ENCODE measurements around the gene PRKAB2. TPM values are rescaled to one million over a fixed set of nuclear protein-coding genes. Genes with fewer than 3 reads are reported as not detected.

Gene PRKAB2
- total RNA-seq, 1 experiment from 2014 or later = 17.8 TPM

DNA sequence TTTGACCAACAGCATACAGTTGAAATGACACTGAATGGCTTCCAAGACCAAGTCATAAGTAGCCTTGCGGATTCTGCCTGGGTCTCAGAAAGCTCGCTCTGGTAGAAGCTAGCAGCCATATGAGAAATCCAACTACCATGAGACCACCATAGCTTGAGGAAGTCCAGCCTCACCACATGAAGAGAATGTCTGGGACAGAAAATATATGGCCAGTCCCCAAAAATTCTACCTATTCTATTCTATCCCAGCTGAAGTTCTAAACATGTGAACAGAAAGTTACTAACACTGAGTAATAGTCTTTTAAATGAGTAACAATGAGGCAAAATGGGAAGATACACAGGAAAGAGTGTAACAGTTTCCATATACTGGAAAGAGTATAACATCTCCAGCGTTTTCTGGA is 43.9 kb upstream of the PRKAB2 start:
- TF ChIP-seq, protein P1, sequence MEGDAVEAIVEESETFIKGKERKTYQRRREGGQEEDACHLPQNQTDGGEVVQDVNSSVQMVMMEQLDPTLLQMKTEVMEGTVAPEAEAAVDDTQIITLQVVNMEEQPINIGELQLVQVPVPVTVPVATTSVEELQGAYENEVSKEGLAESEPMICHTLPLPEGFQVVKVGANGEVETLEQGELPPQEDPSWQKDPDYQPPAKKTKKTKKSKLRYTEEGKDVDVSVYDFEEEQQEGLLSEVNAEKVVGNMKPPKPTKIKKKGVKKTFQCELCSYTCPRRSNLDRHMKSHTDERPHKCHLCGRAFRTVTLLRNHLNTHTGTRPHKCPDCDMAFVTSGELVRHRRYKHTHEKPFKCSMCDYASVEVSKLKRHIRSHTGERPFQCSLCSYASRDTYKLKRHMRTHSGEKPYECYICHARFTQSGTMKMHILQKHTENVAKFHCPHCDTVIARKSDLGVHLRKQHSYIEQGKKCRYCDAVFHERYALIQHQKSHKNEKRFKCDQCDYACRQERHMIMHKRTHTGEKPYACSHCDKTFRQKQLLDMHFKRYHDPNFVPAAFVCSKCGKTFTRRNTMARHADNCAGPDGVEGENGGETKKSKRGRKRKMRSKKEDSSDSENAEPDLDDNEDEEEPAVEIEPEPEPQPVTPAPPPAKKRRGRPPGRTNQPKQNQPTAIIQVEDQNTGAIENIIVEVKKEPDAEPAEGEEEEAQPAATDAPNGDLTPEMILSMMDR (conservative IDR thresholded peaks at IDR 0.05) = no peak
- H3K4me3 Mint-ChIP-seq = no peak overlapping the region
- H4K20me1 ChIP-seq (ENCODE audit: control insufficient read depth, insufficient read depth, insufficient read length) = no peaks in the 10 kb centered on the region
- H3K4me1 ChIP-seq (ENCODE audit: insufficient read depth, low read length) = no peaks in the 10 kb centered on the region
- no peak overlapping the region for H4K91ac ChIP-seq (ENCODE audit: insufficient read length, low read depth, low read length)
- H2AK5ac ChIP-seq (ENCODE audit: insufficient read length, low read length) = no peak overlapping the region
- H2BK15ac ChIP-seq (ENCODE audit: low read depth, low read length) = no peak overlapping the region
- H3K4ac ChIP-seq (ENCODE audit: low read depth, low read length) = no peak overlapping the region
- H3K79me1 ChIP-seq (ENCODE audit: insufficient read depth, low read depth, low read length, poor library complexity, severe bottlenecking) = no peaks in the 10 kb centered on the region
- no peak overlapping the region for H2BK5ac ChIP-seq (ENCODE audit: insufficient read length, low read length)
- no peak for DNase-seq
- no peak overlapping the region for H3K23ac ChIP-seq (ENCODE audit: insufficient read length, low read depth, low read length)
- no peak overlapping the region for H4K8ac ChIP-seq (replicated peaks; ENCODE audit: insufficient read length, low read depth, low read length)
- H2AFZ ChIP-seq (ENCODE audit: low read length) = no peak overlapping the region
- H2BK12ac ChIP-seq (ENCODE audit: insufficient read length, low read depth, low read length) = no peak overlapping the region
- no peak overlapping the region for H3K9ac ChIP-seq (ENCODE audit: extremely low read depth, insufficient read length, low read length)
- no peaks in the 10 kb centered on the region for H3K27me3 ChIP-seq (ENCODE audit: insufficient read depth, low read length)
- no CpG with 5 or more reads among the region's 3 CpGs for WGBS (ENCODE audit: extremely low coverage, insufficient read length, low lambda C conversion rate)
- no peaks in the 10 kb centered on the region for H3K27me3 Mint-ChIP-seq (ENCODE audit: low read depth)
- no peaks in the 10 kb centered on the region for H3K9me3 ChIP-seq (ENCODE audit: control insufficient read depth, low read depth, low read length)
- no peak overlapping the region for H3K18ac ChIP-seq (ENCODE audit: insufficient read length, low read depth, low read length)
- no peak overlapping the region for H3T11ph ChIP-seq (ENCODE audit: low read length)
- no peaks in the 10 kb centered on the region for H3K36me3 Mint-ChIP-seq (ENCODE audit: insufficient read depth in 1 of 3, low read depth in 3 of 3)
- H3K23me2 ChIP-seq (ENCODE audit: insufficient read length, low read depth, low read length, poor library complexity, severe bottlenecking) = no peaks in the 10 kb centered on the region
- no peaks in the 10 kb centered on the region for H3K9me3 Mint-ChIP-seq
- H2BK20ac ChIP-seq (ENCODE audit: low read depth, low read length, poor library complexity, severe bottlenecking) = no peak overlapping the region
- H3K4me1 Mint-ChIP-seq = peaks cover 2 to 4% of the 10 kb centered on the region in 2 experiments; a peak in 1 of 4 replicates
- no peaks in the 10 kb centered on the region for H3K79me2 ChIP-seq (ENCODE audit: insufficient read depth, low read length)
- no peak overlapping the region for H4K5ac ChIP-seq (ENCODE audit: insufficient read length, low read depth, low read length)
- no peak overlapping the region for H2BK120ac ChIP-seq (ENCODE audit: low read depth, low read length, poor library complexity, severe bottlenecking)
- no peak overlapping the region for H3K56ac ChIP-seq (ENCODE audit: insufficient read length, low read depth, low read length)
- H3K4me2 ChIP-seq (ENCODE audit: insufficient read depth, insufficient read length, low read length) = no peak overlapping the region
- H3K27ac ChIP-seq (ENCODE audit: insufficient read length, low read depth, low read length) = no peak overlapping the region
- H3K14ac ChIP-seq (ENCODE audit: insufficient read depth, low read length) = no peak overlapping the region
- no peak overlapping the region for H3K27ac Mint-ChIP-seq
